ENCODE data around the gene LAMC2. TPM values are rescaled to one million over a fixed set of nuclear protein-coding genes. Genes with fewer than 3 reads are reported as not detected.
A peak's percentile ranks its signal among the peaks of the same experiment; 100 is the strongest.
"Not testable (repeated sequence)": the region's sequence is repeated elsewhere in the genome, so short reads cannot be mapped to it uniquely, and the experiment has no call there.

Gene LAMC2
- polyA plus RNA-seq, 3 donors, result 4.4 to 7.7 (median 5.5) TPM

GRCh38 chr1:183251959-183252450 is 65.9 kb downstream of the LAMC2 start:
- no peak for DNase-seq (ENCODE audit: low read depth in 3 of 3, low spot score in 2 of 3)

DNA sequence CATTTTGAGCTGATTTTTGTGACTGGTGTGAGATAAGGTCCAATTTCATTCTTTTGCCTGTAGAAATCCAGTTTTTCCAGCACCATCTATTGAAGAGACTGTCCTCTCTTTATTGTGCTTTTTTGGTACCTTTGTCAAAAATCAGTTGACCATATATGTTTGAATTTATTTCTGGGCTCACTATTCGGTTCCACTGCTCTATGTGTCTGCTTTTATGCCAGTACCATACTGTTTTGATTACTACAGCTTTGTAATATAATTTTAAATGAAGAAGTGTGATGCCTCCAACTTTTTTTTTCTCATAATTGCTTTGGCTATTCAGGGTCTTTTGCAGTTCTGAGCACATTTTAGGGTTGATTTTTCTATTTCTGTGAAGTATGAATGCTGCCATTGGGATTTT is 69.0 kb downstream of the LAMC2 start:
- DNase-seq (ENCODE audit: low read depth in 3 of 3, low spot score in 2 of 3), result no peak

GRCh38 chr1:183259924-183260323 is 73.9 kb downstream of the LAMC2 start:
- DNase-seq (ENCODE audit: low read depth in 3 of 3, low spot score in 2 of 3), result no peak

- no peak for DNase-seq (ENCODE audit: low read depth in 3 of 3, low spot score in 2 of 3)
Observed at GRCh38 chr1:183262628-183263200, 76.7 kb downstream of the LAMC2 start.

DNA sequence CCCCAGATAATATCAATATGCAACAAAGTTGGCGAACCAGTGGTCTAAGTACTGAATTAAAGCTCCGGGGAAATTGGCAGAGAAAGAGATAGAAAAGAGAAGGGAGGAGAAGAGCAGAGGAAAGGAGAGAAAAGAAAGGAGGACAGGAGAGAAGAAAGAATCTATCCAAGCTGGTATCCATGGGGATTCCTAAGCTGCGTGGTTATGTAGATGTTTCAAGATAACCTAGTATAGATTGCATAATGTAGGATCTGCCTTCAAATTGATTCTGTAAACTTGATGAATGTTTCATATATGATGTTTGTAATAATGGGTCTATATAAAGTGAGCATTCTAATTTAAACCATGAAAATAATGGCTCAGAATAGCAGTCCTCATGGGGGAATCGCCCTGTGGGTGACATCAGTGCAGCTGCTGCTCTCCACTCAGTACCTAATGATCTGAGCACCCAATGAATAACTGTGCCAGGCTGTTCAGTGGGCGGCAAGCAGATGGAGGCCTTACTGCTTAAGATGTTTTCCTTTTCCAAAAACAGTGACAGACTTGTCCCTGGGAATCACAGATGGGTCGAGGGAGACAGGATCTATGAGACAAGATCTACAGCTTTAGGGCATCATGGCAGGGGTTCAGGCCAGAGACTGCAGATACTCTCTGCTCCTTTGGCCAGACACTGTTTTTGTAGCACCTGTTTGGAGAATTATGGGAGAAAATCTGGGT is 78.0 kb downstream of the LAMC2 start:
- DNase-seq (ENCODE audit: low read depth in 3 of 3, low spot score in 2 of 3), result no peak

DNA sequence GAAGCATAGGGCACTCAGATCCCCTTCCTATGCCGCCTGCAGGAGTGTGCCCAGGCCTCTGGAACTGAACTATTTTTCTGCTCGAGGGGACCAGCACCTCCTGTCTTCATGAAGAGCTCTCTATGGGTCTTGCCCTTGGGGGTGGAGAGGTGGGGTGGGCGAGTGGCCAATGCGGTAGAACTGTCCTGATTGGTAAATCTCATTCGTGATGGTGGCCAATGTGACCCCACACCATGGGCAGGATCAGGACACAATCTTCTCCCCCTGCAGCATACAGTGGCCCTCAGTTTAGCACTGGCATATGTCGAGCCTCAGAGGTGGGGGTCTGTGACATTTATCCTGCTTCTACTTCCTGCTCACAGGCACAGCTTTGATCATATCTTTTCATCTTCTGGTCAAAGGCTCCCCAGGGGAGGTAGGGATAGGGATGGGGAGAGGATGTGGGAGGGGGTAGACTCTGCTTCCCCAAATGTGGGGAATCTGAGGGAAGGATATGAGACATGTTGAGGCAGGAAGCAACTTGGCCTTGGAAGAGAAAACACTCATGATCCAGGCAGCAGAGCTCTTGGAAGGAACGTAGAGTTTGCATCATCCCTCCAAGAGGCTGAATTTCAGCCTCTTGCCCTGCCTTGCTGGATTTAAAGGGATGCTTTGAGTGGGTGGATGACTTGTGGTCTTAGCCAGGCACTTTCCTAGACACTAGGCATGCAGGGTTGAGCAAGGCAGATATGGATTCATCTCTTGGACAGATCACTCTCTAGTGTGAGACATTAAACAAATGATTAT is 81.8 kb downstream of the LAMC2 start:
- DNase-seq (ENCODE audit: low read depth in 3 of 3, low spot score in 2 of 3), result no peak

- no peak for DNase-seq (ENCODE audit: low read depth in 3 of 3, low spot score in 2 of 3)
Observed at GRCh38 chr1:183270541-183271141, 84.6 kb downstream of the LAMC2 start.

- no peak for DNase-seq (ENCODE audit: low read depth in 3 of 3, low spot score in 2 of 3)
Observed at GRCh38 chr1:183272390-183272848, 86.4 kb downstream of the LAMC2 start.

DNA sequence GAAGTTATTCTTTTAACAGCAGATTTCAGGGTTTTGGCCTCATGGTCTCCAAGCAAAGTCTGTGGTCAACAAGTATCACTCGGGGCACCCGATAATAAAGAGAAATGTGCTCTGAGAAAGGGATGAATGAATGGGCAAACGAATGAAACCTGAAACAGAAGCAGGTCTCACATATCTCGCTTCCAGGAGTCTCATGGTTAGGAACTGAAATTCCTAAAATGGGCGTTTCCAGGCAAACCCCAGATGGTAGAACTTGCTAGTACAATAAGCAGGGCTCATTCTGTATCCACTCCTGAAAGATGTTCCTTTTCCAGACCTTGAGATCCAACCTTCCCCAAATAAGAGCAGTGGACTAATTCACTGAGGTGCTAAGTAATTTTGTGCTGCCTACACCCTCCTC is 87.2 kb downstream of the LAMC2 start:
- no peak for DNase-seq (ENCODE audit: low read depth in 3 of 3, low spot score in 2 of 3)

- DNase-seq (ENCODE audit: low read depth in 3 of 3, low spot score in 2 of 3), result not testable (repeated sequence)
Observed at GRCh38 chr1:183273984-183274383, 87.9 kb downstream of the LAMC2 start.

GRCh38 chr1:183274836-183275235 is 88.8 kb downstream of the LAMC2 start:
- DNase-seq (ENCODE audit: low read depth in 3 of 3, low spot score in 2 of 3), result no peak

- no peak for DNase-seq (ENCODE audit: low read depth in 3 of 3, low spot score in 2 of 3)
Observed at GRCh38 chr1:183275322-183275721, 89.3 kb downstream of the LAMC2 start.

- DNase-seq (ENCODE audit: low read depth in 3 of 3, low spot score in 2 of 3), result no peak
Observed at GRCh38 chr1:183276386-183277080, 90.5 kb downstream of the LAMC2 start.

- DNase-seq (ENCODE audit: low read depth in 3 of 3, low spot score in 2 of 3), result no peak
Observed at GRCh38 chr1:183277821-183278738, 92.0 kb downstream of the LAMC2 start.

DNA sequence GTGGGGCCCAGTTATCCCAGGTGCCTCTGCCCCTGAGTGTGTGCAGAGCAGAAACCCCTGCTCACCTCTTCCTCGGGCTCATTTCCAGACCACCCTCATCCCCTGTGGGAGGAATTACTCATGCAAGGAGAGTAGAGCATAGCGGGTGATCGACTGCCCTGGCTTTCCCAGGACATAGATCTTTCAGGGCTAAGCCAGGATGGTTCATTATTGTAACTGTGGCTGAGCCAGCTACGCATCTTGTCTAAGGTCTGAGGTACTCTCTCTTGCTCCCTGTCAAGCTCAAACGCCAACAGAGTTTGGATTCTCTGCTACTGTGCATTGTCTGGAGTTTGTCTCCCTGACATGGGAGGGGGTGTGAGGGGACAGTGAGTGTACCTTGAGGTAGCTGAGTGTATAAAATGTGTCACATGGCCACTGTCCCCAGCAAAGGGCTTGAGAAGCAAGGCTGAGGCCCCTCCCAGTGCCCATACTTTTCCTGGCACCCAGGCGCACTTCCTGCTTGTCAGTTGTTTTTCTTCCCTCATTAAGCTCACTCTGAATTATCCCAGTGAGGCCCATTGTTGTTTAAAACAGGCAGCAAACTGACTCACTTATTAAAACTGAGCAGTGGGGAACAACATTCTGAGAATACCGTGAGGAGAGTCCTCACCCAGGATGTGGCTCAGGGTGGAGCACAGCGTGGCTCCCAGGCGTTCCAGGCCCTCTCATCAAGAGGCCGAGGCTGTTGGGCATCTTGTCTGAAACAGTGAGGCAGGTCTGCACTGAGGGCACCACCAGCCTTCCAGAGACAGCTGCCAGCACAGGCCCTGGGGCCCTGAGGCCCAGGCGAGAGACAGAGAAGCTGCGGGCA is 92.9 kb downstream of the LAMC2 start:
- DNase-seq (ENCODE audit: low read depth in 3 of 3, low spot score in 2 of 3), result no peak

- no peak for DNase-seq (ENCODE audit: low read depth in 3 of 3, low spot score in 2 of 3)
Observed at GRCh38 chr1:183279835-183280234, 93.8 kb downstream of the LAMC2 start.

DNA sequence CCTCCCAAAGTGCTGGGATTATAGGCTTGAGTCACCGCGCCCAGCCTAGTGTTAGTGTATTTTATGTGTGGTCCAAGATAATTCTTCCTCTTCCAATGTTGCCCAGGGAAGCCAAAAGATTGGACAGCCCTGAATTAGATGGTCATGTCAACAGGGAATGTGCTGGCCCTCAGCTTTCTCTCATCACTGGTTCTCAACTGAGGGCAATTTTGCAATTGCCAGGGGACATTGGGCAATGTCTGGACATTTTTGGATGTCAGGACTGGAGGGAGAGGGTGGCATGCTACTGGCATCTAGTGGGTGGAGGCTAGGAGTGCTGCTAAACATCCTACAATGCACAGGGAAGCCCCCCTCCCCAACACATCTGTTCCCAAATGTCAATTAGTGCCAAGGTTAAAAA is 95.0 kb downstream of the LAMC2 start:
- no peak for DNase-seq (ENCODE audit: low read depth in 3 of 3, low spot score in 2 of 3)

DNA sequence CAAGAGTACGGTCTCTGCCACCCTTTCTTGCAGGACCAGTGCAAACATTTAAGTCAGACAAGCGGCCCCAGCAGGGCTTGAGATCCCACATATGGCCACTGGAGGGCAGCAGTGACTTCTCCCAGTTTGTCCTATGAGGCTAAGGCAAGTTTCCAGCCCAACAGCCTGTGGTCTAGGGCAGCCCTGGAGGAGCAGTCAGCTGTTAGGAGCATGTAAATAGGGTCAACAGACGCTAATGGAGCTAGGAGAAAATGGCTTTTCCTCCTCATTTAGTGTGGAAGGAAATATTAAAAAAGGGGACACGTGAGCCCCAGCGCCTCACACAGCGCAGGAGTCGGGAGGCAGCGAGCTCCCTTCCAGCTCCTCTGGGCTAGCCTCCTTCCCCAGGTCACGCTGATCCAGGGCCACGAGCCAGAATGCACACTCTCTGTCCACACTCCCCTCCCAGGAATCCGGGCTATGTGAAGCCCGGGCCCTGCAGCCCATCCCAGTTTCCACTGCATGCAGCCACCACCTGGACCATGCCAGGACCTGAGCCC is 95.6 kb downstream of the LAMC2 start:
- peak; percentile 78 to 88 (median 86) for DNase-seq (ENCODE audit: low read depth in 3 of 3, low spot score in 2 of 3)

Measured in right renal cortex interstitium (tissue), 3 donors.